Activated T-cell treated with anti-CD3 and anti-CD28 coated beads for 4 hours (primary cell): ENCODE results near the gene AKAP13.
"Not testable (repeated sequence)": the region's sequence is repeated elsewhere in the genome, so short reads cannot be mapped to it uniquely, and the experiment has no call there.

Source experiments
- DNase-seq: peaks from one replicate; pipeline ENCODE4 v3.0.0-alpha.2; 2020

AKAP13 gene

GRCh38 chr15:85504749-85505676 lies 124.6 kb downstream of the AKAP13 start:
- DNase-seq = peak; percentile 33

GRCh38 chr15:85507114-85507513 lies 126.7 kb downstream of the AKAP13 start:
- DNase-seq = no peak

- DNase-seq = no peak
Measured at GRCh38 chr15:85509973-85510372, 129.6 kb downstream of the AKAP13 start.

- DNase-seq = no peak
Measured at GRCh38 chr15:85514413-85514812, 134.0 kb downstream of the AKAP13 start.

- no peak for DNase-seq
Measured at GRCh38 chr15:85515212-85515611, 134.8 kb downstream of the AKAP13 start.

- DNase-seq = no peak
Measured at GRCh38 chr15:85517086-85517485, 136.7 kb downstream of the AKAP13 start.

- no peak for DNase-seq
Measured at GRCh38 chr15:85518979-85519761, 138.8 kb downstream of the AKAP13 start.

GRCh38 chr15:85520650-85521049 lies 140.2 kb downstream of the AKAP13 start:
- DNase-seq = no peak

GRCh38 chr15:85523530-85523929 lies 143.1 kb downstream of the AKAP13 start:
- no peak for DNase-seq

GRCh38 chr15:85525755-85526154 lies 145.4 kb downstream of the AKAP13 start:
- DNase-seq = no peak

GRCh38 chr15:85527895-85528294 lies 147.5 kb downstream of the AKAP13 start:
- DNase-seq = no peak

- no peak for DNase-seq
Measured at GRCh38 chr15:85530079-85530478, 149.7 kb downstream of the AKAP13 start.

GRCh38 chr15:85531083-85531482 lies 150.7 kb downstream of the AKAP13 start:
- DNase-seq = no peak

- DNase-seq = no peak
Measured at GRCh38 chr15:85532689-85533088, 152.3 kb downstream of the AKAP13 start.

- DNase-seq = no peak
Measured at GRCh38 chr15:85534031-85534430, 153.6 kb downstream of the AKAP13 start.

- DNase-seq = not testable (repeated sequence)
Measured at GRCh38 chr15:85535533-85536330, 155.3 kb downstream of the AKAP13 start.

- DNase-seq = no peak
Measured at GRCh38 chr15:85536341-85536740, 155.9 kb downstream of the AKAP13 start.

- no peak for DNase-seq
Measured at GRCh38 chr15:85539491-85539890, 159.1 kb downstream of the AKAP13 start.

GRCh38 chr15:85540085-85540797 lies 159.8 kb downstream of the AKAP13 start:
- no peak for DNase-seq

- DNase-seq = no peak
Measured at GRCh38 chr15:85541744-85542143, 161.3 kb downstream of the AKAP13 start.

- no peak for DNase-seq
Measured at GRCh38 chr15:85542488-85542887, 162.1 kb downstream of the AKAP13 start.

GRCh38 chr15:85542895-85543331 lies 162.5 kb downstream of the AKAP13 start:
- DNase-seq = no peak
